ENCODE results near the gene MED12L. TPM values are rescaled to one million over a fixed set of nuclear protein-coding genes. Genes with fewer than 3 reads are reported as not detected.

MED12L gene
- total RNA-seq, 2 experiments from 2014 or later, result 1.6 to 2.1 TPM

DNA sequence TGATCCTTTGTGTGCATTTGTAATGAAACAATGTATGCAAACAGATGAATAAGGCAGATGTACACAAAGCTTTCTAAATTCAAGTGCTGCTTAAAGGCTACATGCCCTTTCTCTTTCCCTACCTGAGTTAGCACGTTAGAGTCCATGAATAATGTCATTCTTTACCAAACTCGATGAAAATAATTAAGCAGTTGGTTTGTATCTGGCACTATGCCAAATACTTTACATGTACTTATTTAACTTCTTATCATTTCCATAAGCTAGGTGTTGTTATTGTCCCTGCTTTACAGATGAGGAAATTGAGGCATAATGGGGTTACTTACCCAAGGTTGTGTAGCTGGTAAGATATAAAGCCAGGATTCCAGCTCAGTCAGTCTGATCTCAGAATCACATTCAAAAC is 115.1 kb downstream of the MED12L start:
- H3K4me1 Mint-ChIP-seq, result peaks cover 50% of the 10 kb centered on the region
- peaks cover 13% of the 10 kb centered on the region for H3K9me3 Mint-ChIP-seq
- H3K36me3 Mint-ChIP-seq, result peaks cover 65% of the 10 kb centered on the region
- peak overlapping the region; percentile 83 for H3K4me3 Mint-ChIP-seq
- H3K27ac Mint-ChIP-seq, result peak overlapping the region; percentile 98
- DNase-seq, result no peak
- H3K27me3 Mint-ChIP-seq, result peaks cover 4% of the 10 kb centered on the region

DNA sequence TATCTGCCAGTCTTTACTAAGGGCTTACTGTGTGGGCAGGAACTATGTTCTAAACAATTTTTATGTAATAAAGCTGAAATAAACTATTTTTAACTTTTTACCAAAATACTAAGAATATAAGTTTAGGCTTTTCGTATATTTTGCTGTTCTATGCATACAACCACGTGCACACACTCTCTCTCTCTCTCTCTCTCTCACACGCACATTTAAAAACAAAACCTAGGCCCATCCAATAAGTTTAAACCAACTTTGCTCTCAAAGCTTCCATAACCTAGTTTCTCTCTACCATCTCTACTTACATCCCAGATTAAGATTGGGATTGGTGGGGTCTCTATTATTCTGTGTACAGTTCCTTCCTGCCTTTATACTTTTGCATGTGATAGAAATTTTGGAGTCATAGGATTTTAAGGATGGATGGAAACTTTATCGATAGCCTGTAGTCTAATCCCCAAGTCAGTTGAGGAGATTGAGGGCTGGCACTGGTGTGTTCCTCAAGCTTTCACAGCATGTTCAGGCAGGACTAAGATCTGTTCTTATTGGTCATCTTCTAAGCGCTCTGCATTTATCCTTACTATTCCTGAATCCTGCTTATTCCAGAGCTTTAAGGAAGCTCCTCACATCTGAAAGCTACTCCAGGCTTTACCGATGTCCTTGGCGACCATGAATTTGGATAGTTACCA is 115.7 kb downstream of the MED12L start:
- H3K27ac Mint-ChIP-seq, result peak overlapping the region; percentile 98
- peak overlapping the region; percentile 83 for H3K4me3 Mint-ChIP-seq
- H3K9me3 Mint-ChIP-seq, result peaks cover 13% of the 10 kb centered on the region
- peaks cover 60% of the 10 kb centered on the region for H3K36me3 Mint-ChIP-seq
- H3K27me3 Mint-ChIP-seq, result peaks cover 4% of the 10 kb centered on the region
- DNase-seq, result no peak
- peaks cover 52% of the 10 kb centered on the region for H3K4me1 Mint-ChIP-seq

DNA sequence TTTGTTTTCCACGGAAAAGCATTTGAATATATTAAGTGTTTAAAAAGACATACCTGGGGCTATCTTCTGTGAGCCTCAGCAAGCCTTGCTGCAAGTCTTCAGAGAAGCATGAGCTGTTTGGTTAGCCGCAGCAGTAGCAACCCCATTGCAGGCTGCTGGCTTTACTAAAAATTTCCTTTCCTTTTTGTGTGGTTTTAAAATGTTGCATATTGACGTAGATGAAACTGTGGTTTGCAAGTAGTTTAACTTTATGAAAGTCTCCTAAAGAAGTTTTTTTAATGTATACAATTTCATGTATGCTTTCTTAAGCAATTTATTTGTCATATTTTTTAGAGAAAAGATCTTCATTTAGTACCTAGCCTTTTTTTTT is 117.6 kb downstream of the MED12L start, which contains the start of gene GPR171:
Gene GPR171, minus strand, starts transcription at position 166 of the 370 bp plus-strand sequence. CDS start 3,830 bp downstream, outside the sequence.
- DNase-seq, result peak; percentile 71
- Mint-ChIP-seq H3K27me3 (peaks cover 4% of the 10 kb centered on the region), H3K27ac (peak within 1 kb of the TSS; percentile 98), H3K9me3 (peaks cover 13% of the 10 kb centered on the region), H3K4me1 (peaks cover 63% of the 10 kb centered on the region), H3K4me3 (peak within 1 kb of the TSS; percentile 83), H3K36me3 (peaks cover 59% of the 10 kb centered on the region)

GRCh38 chr3:151204530-151205402 is 119.3 kb downstream of the MED12L start:
- Mint-ChIP-seq H3K4me1 (peaks cover 66% of the 10 kb centered on the region), H3K27ac (peak overlapping the region; percentile 96), H3K4me3 (peak overlapping the region; percentile 64), H3K27me3 (peaks cover 4% of the 10 kb centered on the region), H3K9me3 (peaks cover 2% of the 10 kb centered on the region), H3K36me3 (peaks cover 52% of the 10 kb centered on the region)
- DNase-seq, result no peak

- Mint-ChIP-seq H3K27me3 (peaks cover 4% of the 10 kb centered on the region), H3K36me3 (peaks cover 46% of the 10 kb centered on the region), H3K4me3 (peak overlapping the region; percentile 18), H3K9me3 (peaks cover 2% of the 10 kb centered on the region), H3K4me1 (peaks cover 69% of the 10 kb centered on the region), H3K27ac (peak overlapping the region; percentile 96)
- no peak for DNase-seq
These were observed 120.0 kb downstream of the MED12L start for GRCh38 chr3:151205482-151205881.

GRCh38 chr3:151206201-151206600 is 120.7 kb downstream of the MED12L start:
- peak overlapping the region; percentile 96 for H3K27ac Mint-ChIP-seq
- peaks cover 2% of the 10 kb centered on the region for H3K9me3 Mint-ChIP-seq
- H3K27me3 Mint-ChIP-seq, result peaks cover 4% of the 10 kb centered on the region
- no peak overlapping the region for H3K4me3 Mint-ChIP-seq
- no peak for DNase-seq
- H3K4me1 Mint-ChIP-seq, result peaks cover 75% of the 10 kb centered on the region
- H3K36me3 Mint-ChIP-seq, result peaks cover 40% of the 10 kb centered on the region

DNA sequence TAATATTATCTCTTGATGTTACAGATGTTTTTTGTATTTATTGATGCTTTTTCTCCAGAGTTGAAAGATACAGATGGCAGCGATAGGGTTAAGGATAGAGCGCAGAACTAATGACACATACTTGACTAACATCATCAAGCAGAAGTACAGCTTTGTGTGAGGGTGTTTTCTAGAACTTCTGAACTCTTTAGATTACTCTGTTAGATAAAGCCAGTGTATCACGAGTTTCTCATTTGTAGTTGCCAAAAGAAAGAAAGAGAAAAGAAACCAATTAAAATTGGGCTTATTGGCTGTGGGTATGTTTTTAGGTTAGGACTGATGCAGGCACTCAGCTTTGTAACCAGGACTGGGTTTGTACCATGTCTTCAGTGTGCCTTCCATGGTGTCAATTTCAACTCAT is 124.2 kb downstream of the MED12L start:
- peaks cover 67% of the 10 kb centered on the region for H3K4me1 Mint-ChIP-seq
- peaks cover 22% of the 10 kb centered on the region for H3K36me3 Mint-ChIP-seq
- DNase-seq, result no peak

DNA sequence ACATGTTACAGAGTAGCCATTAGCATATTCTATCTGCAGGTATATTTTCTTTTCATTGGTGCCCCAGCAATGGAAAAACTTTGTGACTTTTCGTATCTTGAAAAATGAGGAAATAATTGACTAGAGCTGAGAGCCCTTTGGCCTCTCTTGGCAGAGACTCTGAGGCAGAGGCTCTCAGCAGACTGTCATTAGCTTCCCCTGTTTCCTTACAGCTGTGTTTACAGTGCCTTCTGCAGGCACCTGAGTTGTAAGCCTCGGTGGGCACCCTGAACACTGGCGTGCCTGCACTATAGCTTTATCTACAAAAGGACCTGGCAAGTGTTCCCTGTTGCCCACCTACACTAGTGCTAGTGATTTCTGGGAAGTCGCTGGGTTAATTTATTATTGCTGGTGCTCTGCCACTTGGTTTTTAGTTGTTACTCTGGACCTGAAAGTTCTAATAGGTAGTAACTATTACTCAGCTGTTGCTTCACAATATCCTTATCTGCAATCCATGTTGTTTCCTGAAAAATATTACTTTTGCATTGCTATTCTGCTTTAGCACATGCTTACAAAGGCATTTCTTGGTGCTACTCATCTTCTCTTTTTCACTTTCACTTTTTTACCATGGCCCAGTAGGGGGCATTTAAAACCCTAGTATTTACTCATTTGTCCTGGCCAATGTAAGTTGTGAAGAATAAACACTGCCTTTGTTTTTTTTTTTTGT is 125.4 kb downstream of the MED12L start:
- Mint-ChIP-seq H3K27me3 (no peaks in the 10 kb centered on the region), H3K9me3 (peaks cover 2% of the 10 kb centered on the region), H3K4me3 (peak overlapping the region; percentile 54), H3K27ac (peak overlapping the region; percentile 88), H3K4me1 (peaks cover 57% of the 10 kb centered on the region), H3K36me3 (peaks cover 22% of the 10 kb centered on the region)
- no peak for DNase-seq

More for the DNA sequence above, 124.2 kb downstream of the MED12L start:
- Mint-ChIP-seq H3K27ac (peak overlapping the region; percentile 88), H3K9me3 (peaks cover 2% of the 10 kb centered on the region), H3K27me3 (no peaks in the 10 kb centered on the region), H3K4me3 (no peak overlapping the region)

- no peak overlapping the region for H3K4me3 Mint-ChIP-seq
- peaks cover 42% of the 10 kb centered on the region for H3K4me1 Mint-ChIP-seq
- no peak overlapping the region for H3K27ac Mint-ChIP-seq
- no peak for DNase-seq
- peaks cover 4% of the 10 kb centered on the region for H3K27me3 Mint-ChIP-seq
- peaks cover 11% of the 10 kb centered on the region for H3K36me3 Mint-ChIP-seq
- H3K9me3 Mint-ChIP-seq, result peaks cover 2% of the 10 kb centered on the region
These were observed 127.7 kb downstream of the MED12L start for GRCh38 chr3:151213151-151213550.

DNA sequence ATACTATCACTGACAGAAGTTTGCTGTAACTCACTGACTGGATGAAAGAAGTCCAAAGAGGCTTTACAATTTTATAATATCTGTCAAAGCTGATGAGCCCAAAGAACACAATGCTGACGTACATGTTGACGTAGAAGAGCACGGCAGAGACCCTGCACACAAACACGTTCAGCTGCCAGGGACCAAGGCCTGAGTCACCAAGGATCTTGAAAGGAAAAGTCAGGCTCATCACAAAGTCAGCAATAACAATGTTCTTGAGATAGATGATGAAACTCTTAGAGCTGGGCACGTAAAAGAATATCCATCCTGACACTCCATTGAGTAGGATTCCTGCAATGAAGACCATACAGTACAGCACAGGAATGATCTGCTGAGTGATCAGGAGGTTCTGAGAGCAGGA is 128.4 kb downstream of the MED12L start:
- peaks cover 36% of the 10 kb centered on the region for H3K4me1 Mint-ChIP-seq

GRCh38 chr3:151214459-151214858 is 129.0 kb downstream of the MED12L start:
- DNase-seq, result no peak
- H3K4me3 Mint-ChIP-seq, result no peak overlapping the region
- no peak overlapping the region for H3K27ac Mint-ChIP-seq
- peaks cover 4% of the 10 kb centered on the region for H3K27me3 Mint-ChIP-seq
- no peaks in the 10 kb centered on the region for H3K9me3 Mint-ChIP-seq
- peaks cover 4% of the 10 kb centered on the region for H3K36me3 Mint-ChIP-seq
- peaks cover 32% of the 10 kb centered on the region for H3K4me1 Mint-ChIP-seq

More for the DNA sequence above, 128.4 kb downstream of the MED12L start:
- H3K27ac Mint-ChIP-seq, result no peak overlapping the region
- H3K27me3 Mint-ChIP-seq, result peaks cover 4% of the 10 kb centered on the region
- H3K36me3 Mint-ChIP-seq, result peaks cover 7% of the 10 kb centered on the region
- DNase-seq, result no peak
- H3K4me3 Mint-ChIP-seq, result no peak overlapping the region
- no peaks in the 10 kb centered on the region for H3K9me3 Mint-ChIP-seq

DNA sequence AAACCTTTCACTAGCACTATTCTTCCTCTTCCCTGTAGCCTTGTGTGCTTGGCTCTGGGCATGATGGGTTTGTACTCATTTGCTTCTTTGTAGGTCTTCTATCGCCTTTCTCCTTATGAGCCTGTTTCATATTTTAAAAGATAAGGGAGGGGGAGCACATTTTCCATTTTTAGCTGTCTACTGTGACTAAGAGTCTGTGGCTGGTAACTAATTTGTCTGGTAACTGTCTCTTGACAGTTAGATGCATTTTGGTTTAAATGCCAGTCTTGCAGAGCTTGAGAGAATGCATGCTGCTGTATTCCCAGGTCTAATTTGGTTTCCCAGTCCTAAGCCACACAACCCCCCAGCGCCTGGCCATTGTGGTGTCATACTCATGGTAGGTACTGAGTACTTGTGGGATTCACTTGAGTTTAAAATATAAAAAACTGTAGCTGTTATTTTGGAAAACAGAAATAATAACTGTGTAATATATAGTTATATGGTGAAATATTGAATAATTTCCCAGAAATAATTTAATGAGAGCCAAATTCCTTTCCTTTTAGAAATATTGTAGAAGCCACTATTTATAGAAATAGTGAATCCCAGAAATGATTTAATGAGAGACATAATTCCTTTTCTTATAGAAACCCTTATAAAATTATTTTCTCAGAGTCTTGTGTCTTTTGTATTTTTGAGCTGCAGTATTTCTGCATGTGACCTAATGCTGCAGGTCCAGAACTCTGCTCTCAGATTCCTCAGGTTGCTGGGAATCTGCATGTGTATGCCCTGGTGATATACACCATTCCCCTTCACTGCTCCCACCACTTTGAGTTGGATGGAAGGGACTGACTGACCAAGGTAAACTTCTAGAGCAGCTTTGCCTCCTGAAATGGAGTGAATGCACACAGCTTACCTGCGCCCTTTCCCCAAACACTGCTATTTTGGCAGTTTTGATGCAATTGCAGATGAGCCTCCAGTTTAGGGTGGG is 131.5 kb downstream of the MED12L start:
- H3K9me3 Mint-ChIP-seq, result peaks cover 11% of the 10 kb centered on the region
- peaks cover 4% of the 10 kb centered on the region for H3K27me3 Mint-ChIP-seq
- no peak for DNase-seq
- H3K4me1 Mint-ChIP-seq, result peaks cover 11% of the 10 kb centered on the region
- no peak overlapping the region for H3K4me3 Mint-ChIP-seq
- peaks cover 18% of the 10 kb centered on the region for H3K36me3 Mint-ChIP-seq
- H3K27ac Mint-ChIP-seq, result no peak overlapping the region

GRCh38 chr3:151218136-151218535 is 132.7 kb downstream of the MED12L start:
- Mint-ChIP-seq H3K27ac (no peak overlapping the region), H3K4me3 (no peak overlapping the region), H3K27me3 (peaks cover 4% of the 10 kb centered on the region), H3K36me3 (peaks cover 28% of the 10 kb centered on the region), H3K9me3 (peaks cover 22% of the 10 kb centered on the region), H3K4me1 (peaks cover 11% of the 10 kb centered on the region)
- no peak for DNase-seq

DNA sequence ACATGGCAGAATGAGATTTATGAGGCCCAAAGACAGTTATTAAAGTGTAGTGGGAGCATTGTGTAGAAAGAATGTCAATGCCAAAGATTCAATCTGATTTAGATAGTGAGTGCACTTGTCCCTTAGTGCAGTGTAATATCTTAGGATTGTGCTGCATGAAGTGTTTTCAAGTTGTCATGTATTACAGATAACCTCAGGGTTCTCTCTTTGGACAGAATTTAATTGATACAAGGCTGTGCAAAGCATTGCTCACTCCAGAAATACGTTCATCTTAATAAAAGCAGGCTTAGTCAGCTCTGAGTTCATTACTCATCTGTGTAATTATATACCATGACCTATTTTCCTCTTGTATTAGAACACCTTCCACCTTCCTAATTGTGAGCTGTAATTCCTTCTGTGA is 133.6 kb downstream of the MED12L start:
- no peak overlapping the region for H3K27ac Mint-ChIP-seq
- H3K4me1 Mint-ChIP-seq, result peaks cover 10% of the 10 kb centered on the region
- peaks cover 23% of the 10 kb centered on the region for H3K9me3 Mint-ChIP-seq
- no peak overlapping the region for H3K4me3 Mint-ChIP-seq
- no peak for DNase-seq
- peaks cover 4% of the 10 kb centered on the region for H3K27me3 Mint-ChIP-seq
- peaks cover 30% of the 10 kb centered on the region for H3K36me3 Mint-ChIP-seq
